Heart right ventricle (tissue), 16 donors: ENCODE results near the gene GANC. TPM values are rescaled to one million over a fixed set of nuclear protein-coding genes. Genes with fewer than 3 reads are reported as not detected.
"Not testable (repeated sequence)": the region's sequence is repeated elsewhere in the genome, so short reads cannot be mapped to it uniquely, and the experiment has no call there.

ENCODE experiments used
- ATAC-seq, 8 donors: fragments of 200-7000 bp; cut with Tn5 transposase; one replicate each; pipeline ENCODE4 v1.9.1; 2020; ENCODE audit warnings: mild to moderate bottlenecking in 8 of 8, moderate library complexity in 8 of 8, moderate number of reproducible peaks in 1 of 8
- DNase-seq, 2 donors: peaks; one replicate each; pipeline ENCODE4 v3.0.0-alpha.2; 2020
- H3K27ac ChIP-seq, 10 donors: fragments of 200-600 bp; sonication (generic) in 2 of 10; one replicate each; pipeline versions ENCODE4 v1.5.0 to v1.8.0; 2020 to 2022; ENCODE audit warnings: mild to moderate bottlenecking in 3 of 10
- H3K27me3 ChIP-seq, 7 donors: fragments of 200-600 bp; one replicate each; pipeline ENCODE4 v1.8.0; 2021 to 2022; ENCODE audit warnings: mild to moderate bottlenecking in 2 of 7
- H3K36me3 ChIP-seq, 9 donors: fragments of 200-600 bp; sonication (generic) in 1 of 9; one replicate each; pipeline versions ENCODE4 v1.5.0 to v1.8.0; 2020 to 2022; ENCODE audit warnings: mild to moderate bottlenecking in 2 of 9
- H3K4me1 ChIP-seq, 9 donors: fragments of 200-600 bp; sonication (generic) in 1 of 9; one replicate each; pipeline versions ENCODE4 v1.5.0 to v1.8.0; 2020 to 2022; ENCODE audit warnings: mild to moderate bottlenecking in 4 of 9
- H3K4me3 ChIP-seq, 10 donors: fragments of 200-600 bp; sonication (generic) in 2 of 10; one replicate each; pipeline versions ENCODE4 v1.5.0 to v1.8.0; 2020 to 2022; ENCODE audit warnings: mild to moderate bottlenecking in 7 of 10, moderate library complexity in 2 of 10
- H3K9me3 ChIP-seq, 11 donors: fragments of 200-600 bp in 10 of 11; sonication (generic) in 2 of 11; one replicate each; pipeline versions ENCODE4 v1.5.0 to v1.8.0; 2013 to 2022; ENCODE audit warnings: mild to moderate bottlenecking in 2 of 11, control low read depth in 1 of 11, moderate library complexity in 1 of 11
- CTCF ChIP-seq, 9 donors: fragments of 200-600 bp; sonication (generic) in 2 of 9; IDR thresholded peaks; one replicate each; pipeline versions ENCODE4 v1.5.0 to v1.8.0; 2021 to 2022; ENCODE audit warnings: antibody characterized with exemption in 9 of 9, mild to moderate bottlenecking in 5 of 9, moderate library complexity in 1 of 9
- WGBS, 2 donors: extraction: QIAGEN DNeasy Blood & Tissue Kit; methylation state at CpG; one replicate each; pipeline ENCODE4 v1.1.7; 2013; ENCODE audit warnings: inconsistent platforms in 1 of 2; 5-methylcytosine and 5-hydroxymethylcytosine counted together
- intact Hi-C, 10 donors: fragments of 100-400 bp; cut with DNase I; formaldehyde crosslinking; loops; one replicate each; pipeline versions ENCODE4 v1.11.1 to v1.14.2; 2022
- long read RNA-seq, 3 donors: library from polyadenylated mRNA; unstranded; transcript quantifications; one replicate each; pipeline ENCODE4 v2.0.0, GENCODE V29; 2020 to 2021
- polyA plus RNA-seq, 2 donors: library from polyadenylated mRNA; stranded (reverse); fragments of 200-250 nt; gene quantifications; one replicate each; pipeline ENCODE4 v1.2.3, GENCODE V29; 2013
- total RNA-seq, 10 donors: library from RNA; stranded (reverse); fragmentation: NEBNext Ultra II Directional in 3 of 10; extraction: Animal tissue kit (Norgen Biotek cat#: 25700) in 3 of 10; gene quantifications; one replicate each; pipeline versions ENCODE4 v1.2.1 to v1.2.4, GENCODE V29; 2021 to 2023
- donor health status: Arrhythmogenic right ventricular cardiomyopathy.
- donor health status: ischemic (EF 13 %, LVEDD 7.1; RV severe dilation, severe dysfunction).
- donor health status: healthy with polysubstance abuse.
- donor health status: DM: no; HTN: yes; CAD: no.
- donor health status: DM: no; HTN: no; CAD: no.
- donor health status: ischemic (EF 25% LVEDD 6.9; RV normal size, moderate dysfunction).
- donor health status: ischemic (EF 25% LVEDD 5.7; RV mildly dilated, moderate dysfunction).
- donor health status: healthy.
- donor health status: DM: yes; HTN: yes; CAD: no.
- donor health status: Ischemic cardiomyopathy.
- donor health status: ischemic (EF 35%, LVEDD 5.7; RV mildly dilated, moderate dysfunction).
- donor health status: nonischemic (EF 11% LVEDD 7.7; RV severe dilation, severe dysfunction).
- donor health status: DM: yes; HTN: yes; CAD: no.
- donor health status: PGD.
- donor health status: ischemic (EF 29% LVEDD 5.4; RV normal size, mild dysfunction).
- donor health status: nonischemic (EF 23%, LVEDD 6.1; RV moderate dilation, normal function).

GANC gene
- total RNA-seq (10 to 100 TPM; 15.4 to 25.8 (median 18.9) TPM), polyA plus RNA-seq (1 to 10 TPM; 5.3 to 7.9 TPM)
- long read RNA-seq, donor 1, partial matches to known transcripts = 1 of 5 reads
- long read RNA-seq, donor 1, other reads (novel, unspliced or antisense) = 3 of 5 reads
- long read RNA-seq, donor 2, partial matches to known transcripts = 1 of 9 reads
- long read RNA-seq, donor 2, other reads (novel, unspliced or antisense) = 8 of 9 reads
- long read RNA-seq, donor 3, full-length matches to known transcripts = 6 of 17 reads
- long read RNA-seq, donor 3, partial matches to known transcripts = 5 of 17 reads
- long read RNA-seq, donor 3, other reads (novel, unspliced or antisense) = 6 of 17 reads

GRCh38 chr15:42272939-42273899 is at the start of gene GANC, which contains the start of gene TMEM87A:
Gene GANC (plus strand): TSS chr15:42273201. CDS start chr15:42274482, 1,281 bp downstream.
Gene TMEM87A (minus strand): TSS chr15:42273433. CDS start chr15:42273398, 35 bp downstream.
- peaks cover 0 to 38% (median under 1%) of the 10 kb centered on the region in 9 donors for H3K36me3 ChIP-seq
- intact Hi-C loops = loop anchor here in 5 of 10 donors (5.0 to 10.0 kb wide), 3 partner anchors 182 to 202 kb away; no protein-coding TSS in a partner anchor
- DNase-seq (peak; percentile 95 to 98), ATAC-seq (peak; percentile 98 to 99 (median 98))
- peaks cover 0 to 64% (median 47%) of the 10 kb centered on the region in 9 donors for H3K4me1 ChIP-seq
- no peaks in the 10 kb centered on the region for H3K27me3 ChIP-seq
- peak within 1 kb of the TSS; percentile 59 to 89 (median 74) for H3K4me3 ChIP-seq
- H3K27ac ChIP-seq = peak within 1 kb of the TSS; percentile 94 to 99 (median 96)
- no peaks in the 10 kb centered on the region for H3K9me3 ChIP-seq
- peak in 1 of 9 donors; percentile 24 for TF ChIP-seq CTCF (IDR thresholded peaks at IDR 0.05)
- WGBS, 2 donors = 0% methylated on average over 52 of the region's 52 CpGs

GRCh38 chr15:42226648-42227047 is 46.4 kb upstream of the GANC start:
- WGBS, 2 donors = 92 to 96% methylated on average over 5 of the region's 5 CpGs
- Histone ChIP-seq H3K4me1 (no peaks in the 10 kb centered on the region), H3K27me3 (no peaks in the 10 kb centered on the region), H3K4me3 (no peak overlapping the region), H3K36me3 (peaks cover 0 to 100% (median 58%) of the 10 kb centered on the region in 9 donors), H3K9me3 (no peaks in the 10 kb centered on the region), H3K27ac (no peak overlapping the region)
- intact Hi-C loops = loop anchor here in 1 of 10 donors (10.0 kb wide), 1 partner anchor 208 kb away; no protein-coding TSS in a partner anchor
- no peak for ATAC-seq
- TF ChIP-seq CTCF (IDR thresholded peaks at IDR 0.05) = no peak
- DNase-seq = no peak

- H3K27ac ChIP-seq = no peak overlapping the region
- 77 to 79% methylated on average over 1 of the region's 1 CpG for WGBS, 2 donors
- no peaks in the 10 kb centered on the region for H3K9me3 ChIP-seq
- no peaks in the 10 kb centered on the region for H3K27me3 ChIP-seq
- H3K36me3 ChIP-seq = peaks cover 0 to 100% (median 63%) of the 10 kb centered on the region in 9 donors
- H3K4me1 ChIP-seq = no peaks in the 10 kb centered on the region
- no peak for ATAC-seq
- no peak overlapping the region for H3K4me3 ChIP-seq
- intact Hi-C loops = loop anchor here in 1 of 10 donors (10.0 kb wide), 1 partner anchor 207 kb away; no protein-coding TSS in a partner anchor
- DNase-seq = no peak
- no peak for TF ChIP-seq CTCF (IDR thresholded peaks at IDR 0.05)
Measured at GRCh38 chr15:42228036-42228435, 45.0 kb upstream of the GANC start.

- not testable (repeated sequence) for H3K9me3 ChIP-seq, H3K4me1 ChIP-seq, H3K4me3 ChIP-seq, DNase-seq, H3K27me3 ChIP-seq, ATAC-seq, H3K27ac ChIP-seq
- H3K36me3 ChIP-seq = peaks cover 0 to 100% (median 62%) of the 10 kb centered on the region in 9 donors
- intact Hi-C loops = loop anchor here in 1 of 10 donors (10.0 kb wide), 1 partner anchor 206 kb away; no protein-coding TSS in a partner anchor
- WGBS, 2 donors = 93 to 95% methylated on average over 5 of the region's 5 CpGs
Measured at GRCh38 chr15:42228981-42229380, 44.0 kb upstream of the GANC start.
